Measurements from ENCODE around the gene FZD2. TPM values are rescaled to one million over a fixed set of nuclear protein-coding genes. Genes with fewer than 3 reads are reported as not detected.

FZD2 gene
- total and polyA plus RNA-seq, 2 of the 13 experiments (the other 11 are each of a cell fraction or from before 2014, with no cell fraction given) = 0.07 to 0.13 TPM

- Histone ChIP-seq H3K27ac (ENCODE audit: extremely low read length, insufficient read depth, low read length) (no peak overlapping the region), H3K27me3 (ENCODE audit: control insufficient read depth in 1 of 2, insufficient read depth in 2 of 2, low read length in 2 of 2) (peaks cover 4 to 32% of the 10 kb centered on the region in 2 experiments; a peak in 4 of 5 replicates), H3K9me3 (ENCODE audit: low read length) (no peaks in the 10 kb centered on the region), H3K4me2 (ENCODE audit: low read depth, low read length) (no peak overlapping the region), H3K36me3 (replicated peaks in 1 of 2; ENCODE audit: control insufficient read depth in 1 of 2, insufficient read depth in 2 of 2, low read length in 2 of 2) (no peaks in the 10 kb centered on the region), H3K4me3 (replicated peaks in 1 of 3; ENCODE audit: insufficient read depth in 1 of 3, low read depth in 2 of 3, low read length in 3 of 3) (no peak overlapping the region), H3K79me2 (ENCODE audit: insufficient read depth, low read length) (no peaks in the 10 kb centered on the region), H2AFZ (ENCODE audit: low read length) (no peak overlapping the region), H3K9ac (ENCODE audit: insufficient read depth, low read depth, low read length) (no peak overlapping the region), H3K4me1 (ENCODE audit: insufficient read depth, low read length) (no peaks in the 10 kb centered on the region), H4K20me1 (ENCODE audit: insufficient read depth, low read length) (no peaks in the 10 kb centered on the region)
- intact Hi-C loops (cut with micrococcal nuclease; ENCODE audit: unreplicated experiment) (no loop called here), in situ Hi-C loops (cut with HindIII; ENCODE audit: extremely low pct_ligation_motif_present, low pct_unique_long_range_greater_than_20kb) (no loop called here)
- FAIRE-seq (no peak), ATAC-seq (no peak), DNase-seq (ENCODE audit: low spot score) (no peak)
- CTCF ChIA-PET (ENCODE audit: low intra/inter-chr PET ratio, low total read pairs) = no interaction called here
- POLR2A ChIA-PET = no interaction called here
- BruUV-seq (replicated peaks) = no TSS peak
- TF ChIP-seq ZNF781 (CRISPR knock-in tag; IDR thresholded peaks at IDR 0.05; ENCODE audit: borderline replicate concordance, not compliant biosample characterization) (no peak), ZNF839 (CRISPR knock-in tag; IDR thresholded peaks at IDR 0.05; ENCODE audit: borderline replicate concordance) (no peak)
- WGBS (ENCODE audit: low lambda C conversion rate) = 36% methylated on average over 5 of the region's 5 CpGs
Observed at GRCh38 chr17:44598329-44598728, 41.0 kb downstream of the FZD2 start.

DNA sequence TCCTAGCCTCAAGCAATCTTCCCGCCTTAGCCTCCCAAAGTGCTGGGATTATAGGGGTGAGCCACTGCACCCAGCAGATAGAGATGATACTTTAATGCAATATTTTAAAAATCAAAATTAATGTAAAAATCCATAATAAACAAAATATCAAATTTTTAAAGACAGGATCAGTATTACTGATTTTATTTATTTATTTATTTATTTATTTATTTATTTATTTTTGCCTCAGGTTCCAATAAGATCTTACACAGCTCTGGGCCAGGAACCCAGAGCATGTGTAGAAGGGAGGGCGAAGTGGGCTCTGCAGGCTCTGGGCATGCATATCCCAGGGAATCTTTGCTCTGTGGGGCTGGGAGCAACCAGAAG is 41.6 kb downstream of the FZD2 start:
- H3K79me2 ChIP-seq (ENCODE audit: insufficient read depth, low read length) = no peaks in the 10 kb centered on the region
- H3K9me3 ChIP-seq (ENCODE audit: low read length) = no peaks in the 10 kb centered on the region
- no peaks in the 10 kb centered on the region for H4K20me1 ChIP-seq (ENCODE audit: insufficient read depth, low read length)
- ChIA-PET CTCF (ENCODE audit: low intra/inter-chr PET ratio, low total read pairs) (no interaction called here), POLR2A (no interaction called here)
- H2AFZ ChIP-seq (ENCODE audit: low read length) = no peak overlapping the region
- H3K4me3 ChIP-seq (replicated peaks in 1 of 3; ENCODE audit: insufficient read depth in 1 of 3, low read depth in 2 of 3, low read length in 3 of 3) = no peak overlapping the region
- no peak overlapping the region for H3K27ac ChIP-seq (ENCODE audit: extremely low read length, insufficient read depth, low read length)
- BruUV-seq (replicated peaks) = no TSS peak
- no peak overlapping the region for H3K4me2 ChIP-seq (ENCODE audit: low read depth, low read length)
- FAIRE-seq (no peak), DNase-seq (ENCODE audit: low spot score) (no peak), ATAC-seq (no peak)
- H3K9ac ChIP-seq (ENCODE audit: insufficient read depth, low read depth, low read length) = no peak overlapping the region
- intact Hi-C loops (cut with micrococcal nuclease; ENCODE audit: unreplicated experiment) = no loop called here
- in situ Hi-C loops (cut with HindIII; ENCODE audit: extremely low pct_ligation_motif_present, low pct_unique_long_range_greater_than_20kb) = no loop called here
- WGBS (ENCODE audit: low lambda C conversion rate) = 77% methylated on average over 2 of the region's 2 CpGs
- H3K27me3 ChIP-seq (ENCODE audit: control insufficient read depth in 1 of 2, insufficient read depth in 2 of 2, low read length in 2 of 2) = peaks cover 4 to 29% of the 10 kb centered on the region in 2 experiments; a peak in 4 of 5 replicates
- no peaks in the 10 kb centered on the region for H3K4me1 ChIP-seq (ENCODE audit: insufficient read depth, low read length)
- H3K36me3 ChIP-seq (replicated peaks in 1 of 2; ENCODE audit: control insufficient read depth in 1 of 2, insufficient read depth in 2 of 2, low read length in 2 of 2) = no peaks in the 10 kb centered on the region
- TF ChIP-seq, protein P1, sequence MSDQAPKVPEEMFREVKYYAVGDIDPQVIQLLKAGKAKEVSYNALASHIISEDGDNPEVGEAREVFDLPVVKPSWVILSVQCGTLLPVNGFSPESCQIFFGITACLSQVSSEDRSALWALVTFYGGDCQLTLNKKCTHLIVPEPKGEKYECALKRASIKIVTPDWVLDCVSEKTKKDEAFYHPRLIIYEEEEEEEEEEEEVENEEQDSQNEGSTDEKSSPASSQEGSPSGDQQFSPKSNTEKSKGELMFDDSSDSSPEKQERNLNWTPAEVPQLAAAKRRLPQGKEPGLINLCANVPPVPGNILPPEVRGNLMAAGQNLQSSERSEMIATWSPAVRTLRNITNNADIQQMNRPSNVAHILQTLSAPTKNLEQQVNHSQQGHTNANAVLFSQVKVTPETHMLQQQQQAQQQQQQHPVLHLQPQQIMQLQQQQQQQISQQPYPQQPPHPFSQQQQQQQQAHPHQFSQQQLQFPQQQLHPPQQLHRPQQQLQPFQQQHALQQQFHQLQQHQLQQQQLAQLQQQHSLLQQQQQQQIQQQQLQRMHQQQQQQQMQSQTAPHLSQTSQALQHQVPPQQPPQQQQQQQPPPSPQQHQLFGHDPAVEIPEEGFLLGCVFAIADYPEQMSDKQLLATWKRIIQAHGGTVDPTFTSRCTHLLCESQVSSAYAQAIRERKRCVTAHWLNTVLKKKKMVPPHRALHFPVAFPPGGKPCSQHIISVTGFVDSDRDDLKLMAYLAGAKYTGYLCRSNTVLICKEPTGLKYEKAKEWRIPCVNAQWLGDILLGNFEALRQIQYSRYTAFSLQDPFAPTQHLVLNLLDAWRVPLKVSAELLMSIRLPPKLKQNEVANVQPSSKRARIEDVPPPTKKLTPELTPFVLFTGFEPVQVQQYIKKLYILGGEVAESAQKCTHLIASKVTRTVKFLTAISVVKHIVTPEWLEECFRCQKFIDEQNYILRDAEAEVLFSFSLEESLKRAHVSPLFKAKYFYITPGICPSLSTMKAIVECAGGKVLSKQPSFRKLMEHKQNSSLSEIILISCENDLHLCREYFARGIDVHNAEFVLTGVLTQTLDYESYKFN (CRISPR knock-in tag; conservative IDR thresholded peaks at IDR 0.05) = no peak
- TF ChIP-seq SOX13 (IDR thresholded peaks at IDR 0.05) = no peak
- no peak for TF ChIP-seq SOX13 (CRISPR knock-in tag; conservative IDR thresholded peaks at IDR 0.05 in 1 of 2, IDR thresholded peaks at IDR 0.05 in 1 of 2)
- TF ChIP-seq, protein P2, sequence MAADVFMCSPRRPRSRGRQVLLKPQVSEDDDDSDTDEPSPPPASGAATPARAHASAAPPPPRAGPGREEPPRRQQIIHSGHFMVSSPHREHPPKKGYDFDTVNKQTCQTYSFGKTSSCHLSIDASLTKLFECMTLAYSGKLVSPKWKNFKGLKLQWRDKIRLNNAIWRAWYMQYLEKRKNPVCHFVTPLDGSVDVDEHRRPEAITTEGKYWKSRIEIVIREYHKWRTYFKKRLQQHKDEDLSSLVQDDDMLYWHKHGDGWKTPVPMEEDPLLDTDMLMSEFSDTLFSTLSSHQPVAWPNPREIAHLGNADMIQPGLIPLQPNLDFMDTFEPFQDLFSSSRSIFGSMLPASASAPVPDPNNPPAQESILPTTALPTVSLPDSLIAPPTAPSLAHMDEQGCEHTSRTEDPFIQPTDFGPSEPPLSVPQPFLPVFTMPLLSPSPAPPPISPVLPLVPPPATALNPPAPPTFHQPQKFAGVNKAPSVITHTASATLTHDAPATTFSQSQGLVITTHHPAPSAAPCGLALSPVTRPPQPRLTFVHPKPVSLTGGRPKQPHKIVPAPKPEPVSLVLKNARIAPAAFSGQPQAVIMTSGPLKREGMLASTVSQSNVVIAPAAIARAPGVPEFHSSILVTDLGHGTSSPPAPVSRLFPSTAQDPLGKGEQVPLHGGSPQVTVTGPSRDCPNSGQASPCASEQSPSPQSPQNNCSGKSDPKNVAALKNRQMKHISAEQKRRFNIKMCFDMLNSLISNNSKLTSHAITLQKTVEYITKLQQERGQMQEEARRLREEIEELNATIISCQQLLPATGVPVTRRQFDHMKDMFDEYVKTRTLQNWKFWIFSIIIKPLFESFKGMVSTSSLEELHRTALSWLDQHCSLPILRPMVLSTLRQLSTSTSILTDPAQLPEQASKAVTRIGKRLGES (CRISPR knock-in tag; IDR thresholded peaks at IDR 0.05; ENCODE audit: borderline replicate concordance) = no peak
- no peak for TF ChIP-seq NCOA5 (CRISPR knock-in tag; IDR thresholded peaks at IDR 0.05)
- no peak for TF ChIP-seq KLF15 (CRISPR knock-in tag; IDR thresholded peaks at IDR 0.05; ENCODE audit: borderline replicate concordance)
- no peak for TF ChIP-seq ZFYVE20 (CRISPR knock-in tag; IDR thresholded peaks at IDR 0.05; ENCODE audit: borderline replicate concordance, low read depth)
- TF ChIP-seq ZNF7 (CRISPR knock-in tag; IDR thresholded peaks at IDR 0.05) = no peak
- TF ChIP-seq, protein P3, sequence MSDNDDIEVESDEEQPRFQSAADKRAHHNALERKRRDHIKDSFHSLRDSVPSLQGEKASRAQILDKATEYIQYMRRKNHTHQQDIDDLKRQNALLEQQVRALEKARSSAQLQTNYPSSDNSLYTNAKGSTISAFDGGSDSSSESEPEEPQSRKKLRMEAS (IDR thresholded peaks at IDR 0.05) = no peak
- TF ChIP-seq BHLHE40 (IDR thresholded peaks at IDR 0.05; ENCODE audit: low read length) = no peak
